Astrocyte (in vitro differentiated cells and primary cell): Measurements from ENCODE around the gene PNPLA7. TPM values are rescaled to one million over a fixed set of nuclear protein-coding genes. Genes with fewer than 3 reads are reported as not detected.

Experiments
- DNase-seq: peaks from one replicate; pipeline ENCODE4 v3.0.0-alpha.2; 2010; ENCODE audit warnings: low read depth
- FAIRE-seq: peaks from 2 replicates; lab custom pipeline; 2011; peaks lifted over from hg19 to GRCh38; lab: Jason Lieb, UNC
- H2AFZ ChIP-seq: 2 replicates; pipeline ENCODE4 v1.6.0; 2012; ENCODE audit warnings: low read depth, low read length, inconsistent platforms
- H3K27ac ChIP-seq: 2 replicates; pipeline ENCODE4 v1.5.1; 2011; ENCODE audit warnings: low read depth, low read length, inconsistent platforms
- H3K27me3 ChIP-seq: 2 replicates; pipeline ENCODE4 v1.6.0; 2011; ENCODE audit warnings: low read length, inconsistent platforms; ENCODE audit not compliant: insufficient read depth
- H3K36me3 ChIP-seq: 2 replicates; pipeline ENCODE4 v1.5.1; 2011; ENCODE audit warnings: low read length, inconsistent platforms; ENCODE audit not compliant: insufficient read depth
- H3K4me1 ChIP-seq: 2 replicates; pipeline ENCODE4 v1.5.1; 2011; ENCODE audit warnings: low read length, inconsistent platforms; ENCODE audit not compliant: insufficient read depth
- H3K4me2 ChIP-seq: 2 replicates; pipeline ENCODE4 v1.6.0; 2012; ENCODE audit warnings: low read length, inconsistent platforms
- H3K4me3 ChIP-seq: 2 replicates; pipeline ENCODE4 v1.5.1; 2011; ENCODE audit warnings: low read depth, mild to moderate bottlenecking, low read length, inconsistent platforms; ENCODE audit not compliant: insufficient read depth
- H3K79me2 ChIP-seq: 2 replicates; pipeline ENCODE4 v1.6.0; 2012; ENCODE audit warnings: mild to moderate bottlenecking, low read length, inconsistent platforms; ENCODE audit not compliant: insufficient read depth
- H3K9ac ChIP-seq: 2 replicates; pipeline ENCODE4 v1.6.0; 2012; ENCODE audit warnings: mild to moderate bottlenecking, low read length, inconsistent platforms
- H3K9me3 ChIP-seq: 2 replicates; pipeline ENCODE4 v1.5.1; 2012; ENCODE audit warnings: low read depth, mild to moderate bottlenecking, low read length, inconsistent platforms; ENCODE audit not compliant: insufficient read depth
- H4K20me1 ChIP-seq: 2 replicates; pipeline ENCODE4 v1.6.0; 2012; ENCODE audit warnings: low read length, inconsistent platforms; ENCODE audit not compliant: insufficient read depth
- H3K27ac Mint-ChIP-seq: one replicate; pipeline ENCODE4 v1.8.0; 2021; ENCODE audit warnings: mild to moderate bottlenecking, mixed read lengths; ENCODE audit not compliant: unreplicated experiment
- H3K27me3 Mint-ChIP-seq: one replicate; pipeline ENCODE4 v1.8.0; 2021; ENCODE audit warnings: low read depth, mixed read lengths; ENCODE audit not compliant: unreplicated experiment
- H3K36me3 Mint-ChIP-seq: one replicate; pipeline ENCODE4 v1.8.0; 2021; ENCODE audit warnings: low read depth, mixed read lengths; ENCODE audit not compliant: unreplicated experiment
- H3K4me1 Mint-ChIP-seq: one replicate; pipeline ENCODE4 v1.8.0; 2021; ENCODE audit warnings: low read depth, mixed read lengths; ENCODE audit not compliant: unreplicated experiment
- H3K4me3 Mint-ChIP-seq: one replicate; pipeline ENCODE4 v1.8.0; 2021; ENCODE audit warnings: mild to moderate bottlenecking, moderate library complexity, mixed read lengths; ENCODE audit not compliant: unreplicated experiment
- H3K9me3 Mint-ChIP-seq: one replicate; pipeline ENCODE4 v1.8.0; 2021; ENCODE audit warnings: mild to moderate bottlenecking, mixed read lengths; ENCODE audit not compliant: unreplicated experiment
- EZH2 ChIP-seq: IDR thresholded peaks from 2 replicates; pipeline ENCODE4 v1.6.1; 2012; ENCODE audit warnings: mild to moderate bottlenecking, low read length, inconsistent platforms; ENCODE audit not compliant: insufficient read depth
- total RNA-seq: library from RNA; stranded (reverse); gene quantifications from 2 replicates; pipeline ENCODE4 v1.2.1, GENCODE V29; 2021
- TF ChIP-seq, protein P1 (sequence below): IDR thresholded peaks from 2 replicates; pipeline ENCODE4 v1.5.1; 2011; ENCODE audit warnings: low read depth, mild to moderate bottlenecking, inconsistent platforms, low read length, moderate library complexity; ENCODE audit not compliant: insufficient read depth

The PNPLA7 gene
- total RNA-seq, 1 donor from 2014 or later: 2.6 TPM

DNA sequence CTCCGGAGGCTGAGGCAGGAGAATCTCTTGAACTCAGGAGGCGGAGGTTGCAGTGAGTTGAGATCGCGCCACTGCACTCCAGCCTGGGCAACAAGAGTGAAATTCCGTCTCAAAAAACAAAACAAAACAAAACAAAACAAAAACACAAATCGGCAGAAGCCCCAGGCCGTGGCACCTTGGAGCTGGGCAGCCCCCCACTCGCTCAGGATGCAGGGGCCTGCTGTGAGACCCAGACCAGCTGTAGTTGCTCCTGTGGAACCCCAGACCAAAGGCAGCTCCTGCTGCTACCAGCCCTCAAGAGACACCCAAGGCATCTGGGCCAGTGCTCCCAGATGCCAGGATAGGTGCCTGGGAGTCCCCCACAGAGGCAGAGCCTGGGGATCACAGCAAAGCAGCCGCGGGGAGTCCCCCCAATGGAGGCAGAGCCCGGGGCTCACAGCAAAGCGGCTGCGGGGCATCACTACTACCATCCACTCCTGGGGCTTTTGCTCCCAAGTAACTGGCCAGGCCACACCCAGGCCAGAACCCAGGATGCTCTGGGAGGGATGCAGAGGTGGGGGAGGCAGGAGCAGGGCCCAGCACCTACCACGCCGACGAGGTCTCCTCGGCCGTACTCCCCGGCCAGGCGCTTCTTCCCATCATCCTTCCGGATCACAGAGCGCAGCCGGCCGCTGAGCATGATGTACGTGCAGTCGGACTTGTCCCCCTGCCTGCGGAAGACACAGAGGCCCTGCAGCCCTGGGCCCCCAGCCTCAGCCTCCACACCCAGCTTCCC is 53.4 kb downstream of the PNPLA7 start:
- H3K4me3 Mint-ChIP-seq: no peak overlapping the region
- H3K27me3 Mint-ChIP-seq: peaks cover 8% of the 10 kb centered on the region
- no peaks in the 10 kb centered on the region for H3K36me3 ChIP-seq
- no peak overlapping the region for H3K27ac ChIP-seq
- DNase-seq (no peak), FAIRE-seq (no peak)
- no peaks in the 10 kb centered on the region for H3K4me1 ChIP-seq
- H3K9me3 ChIP-seq: no peaks in the 10 kb centered on the region
- no peaks in the 10 kb centered on the region for H3K4me1 Mint-ChIP-seq
- H2AFZ ChIP-seq: no peak overlapping the region
- H3K36me3 Mint-ChIP-seq: peaks cover 10% of the 10 kb centered on the region
- no peaks in the 10 kb centered on the region for H3K79me2 ChIP-seq
- H3K4me2 ChIP-seq: no peak overlapping the region
- no peaks in the 10 kb centered on the region for H3K27me3 ChIP-seq
- no peaks in the 10 kb centered on the region for H4K20me1 ChIP-seq
- no peak overlapping the region for H3K9ac ChIP-seq
- no peak for TF ChIP-seq EZH2
- TF ChIP-seq, protein P1, sequence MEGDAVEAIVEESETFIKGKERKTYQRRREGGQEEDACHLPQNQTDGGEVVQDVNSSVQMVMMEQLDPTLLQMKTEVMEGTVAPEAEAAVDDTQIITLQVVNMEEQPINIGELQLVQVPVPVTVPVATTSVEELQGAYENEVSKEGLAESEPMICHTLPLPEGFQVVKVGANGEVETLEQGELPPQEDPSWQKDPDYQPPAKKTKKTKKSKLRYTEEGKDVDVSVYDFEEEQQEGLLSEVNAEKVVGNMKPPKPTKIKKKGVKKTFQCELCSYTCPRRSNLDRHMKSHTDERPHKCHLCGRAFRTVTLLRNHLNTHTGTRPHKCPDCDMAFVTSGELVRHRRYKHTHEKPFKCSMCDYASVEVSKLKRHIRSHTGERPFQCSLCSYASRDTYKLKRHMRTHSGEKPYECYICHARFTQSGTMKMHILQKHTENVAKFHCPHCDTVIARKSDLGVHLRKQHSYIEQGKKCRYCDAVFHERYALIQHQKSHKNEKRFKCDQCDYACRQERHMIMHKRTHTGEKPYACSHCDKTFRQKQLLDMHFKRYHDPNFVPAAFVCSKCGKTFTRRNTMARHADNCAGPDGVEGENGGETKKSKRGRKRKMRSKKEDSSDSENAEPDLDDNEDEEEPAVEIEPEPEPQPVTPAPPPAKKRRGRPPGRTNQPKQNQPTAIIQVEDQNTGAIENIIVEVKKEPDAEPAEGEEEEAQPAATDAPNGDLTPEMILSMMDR: no peak
- H3K9me3 Mint-ChIP-seq: peaks cover 10% of the 10 kb centered on the region
- no peak overlapping the region for H3K4me3 ChIP-seq
- H3K27ac Mint-ChIP-seq: no peak overlapping the region

DNA sequence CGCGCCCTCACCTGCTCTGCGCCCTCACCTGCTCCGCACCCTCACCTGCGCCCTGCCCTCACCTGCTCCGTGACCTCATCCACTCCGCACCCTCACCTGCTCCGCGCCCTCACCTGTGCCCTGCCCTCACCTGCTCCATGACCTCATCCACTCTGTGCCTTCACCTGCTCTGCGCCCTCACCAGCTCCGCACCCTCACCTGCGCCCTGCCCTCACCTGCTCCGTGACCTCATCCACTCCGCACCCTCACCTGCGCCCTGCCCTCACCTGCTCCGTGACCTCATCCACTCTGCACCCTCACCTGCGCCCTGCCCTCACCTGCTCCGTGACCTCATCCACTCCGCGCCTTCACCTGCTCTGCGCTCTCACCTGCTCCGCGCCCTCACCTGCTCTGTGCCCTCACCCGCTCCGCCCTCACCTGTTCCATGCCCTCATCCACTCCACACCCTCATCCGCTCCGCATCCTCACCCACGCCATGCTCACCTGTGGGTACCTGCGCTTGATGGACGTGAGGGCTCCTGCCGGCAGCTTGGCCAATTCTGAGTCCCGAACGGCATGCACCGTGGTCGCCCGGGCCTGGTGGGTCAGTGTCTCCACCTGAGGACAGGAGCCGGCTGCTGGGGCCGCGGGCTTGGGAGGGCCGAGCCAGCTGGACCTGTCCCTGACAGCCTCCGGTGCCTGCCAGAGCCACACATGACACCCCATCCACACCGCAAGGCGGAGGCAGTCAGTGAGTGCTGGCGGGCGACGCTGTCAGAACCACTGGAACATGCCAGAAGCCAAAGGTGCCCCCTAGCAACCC is 55.5 kb downstream of the PNPLA7 start:
- H3K9ac ChIP-seq: no peak overlapping the region
- H3K36me3 Mint-ChIP-seq: peaks cover 10% of the 10 kb centered on the region
- no peak overlapping the region for H3K4me3 ChIP-seq
- H3K79me2 ChIP-seq: no peaks in the 10 kb centered on the region
- no peak for DNase-seq
- no peaks in the 10 kb centered on the region for H3K36me3 ChIP-seq
- no peak overlapping the region for H3K27ac ChIP-seq
- no peak overlapping the region for H2AFZ ChIP-seq
- no peaks in the 10 kb centered on the region for H3K4me1 ChIP-seq
- no peak overlapping the region for H3K27ac Mint-ChIP-seq
- no peak overlapping the region for H3K4me2 ChIP-seq
- H3K4me1 Mint-ChIP-seq: no peaks in the 10 kb centered on the region
- no peaks in the 10 kb centered on the region for H4K20me1 ChIP-seq
- peaks cover 7% of the 10 kb centered on the region for H3K9me3 Mint-ChIP-seq
- H3K9me3 ChIP-seq: no peaks in the 10 kb centered on the region
- FAIRE-seq: no peak
- no peaks in the 10 kb centered on the region for H3K27me3 ChIP-seq
- H3K4me3 Mint-ChIP-seq: no peak overlapping the region
- no peak for TF ChIP-seq EZH2
- TF ChIP-seq, protein P1: no peak
- peaks cover 12% of the 10 kb centered on the region for H3K27me3 Mint-ChIP-seq
